ENCODE data around the gene ADORA3.
A peak's percentile ranks its signal among the peaks of the same experiment; 100 is the strongest.

The ADORA3 gene

DNA sequence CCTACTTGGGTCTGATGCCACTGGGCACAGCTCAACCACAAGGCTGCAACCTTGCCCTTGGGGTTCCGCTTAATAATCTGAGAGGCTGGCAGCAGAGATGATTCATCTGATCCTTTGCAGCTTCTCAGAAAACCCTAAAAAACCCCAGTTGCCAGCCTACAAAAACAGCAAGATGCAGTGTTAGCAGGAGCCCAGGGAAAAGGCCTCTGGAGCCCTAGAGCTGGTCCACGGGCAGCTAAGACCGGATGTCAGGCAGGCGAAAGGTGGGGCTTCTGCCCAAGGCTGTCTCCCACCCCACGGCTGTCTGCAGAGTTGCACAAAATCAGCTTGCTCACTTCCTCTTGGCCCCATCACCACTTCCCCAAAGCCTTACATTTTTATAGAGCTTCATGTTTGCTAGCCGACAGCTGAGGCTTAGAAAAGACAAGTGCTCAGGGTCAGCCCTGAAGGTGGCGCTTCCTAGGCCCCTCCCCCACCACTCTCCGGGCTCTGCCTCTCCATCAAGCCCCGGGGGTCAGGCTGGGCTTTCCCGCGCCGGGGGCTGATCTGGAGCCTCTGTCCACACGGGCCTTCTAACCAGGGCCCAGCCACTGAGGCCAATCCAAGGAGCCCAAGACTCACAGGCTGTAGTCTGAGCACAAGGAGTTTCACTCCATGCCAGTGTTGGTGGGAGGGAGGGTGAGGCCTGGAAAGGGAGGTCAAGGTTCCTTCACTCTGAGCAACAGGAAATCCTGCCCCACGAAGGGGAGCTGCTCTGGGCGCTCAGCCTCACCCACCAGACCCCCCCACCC lies 4.2 kb upstream of the ADORA3 start:
- DNase-seq (ENCODE audit: low read depth in 3 of 3), result peak in 2 of 3 experiments; percentile 33 to 49

DNA sequence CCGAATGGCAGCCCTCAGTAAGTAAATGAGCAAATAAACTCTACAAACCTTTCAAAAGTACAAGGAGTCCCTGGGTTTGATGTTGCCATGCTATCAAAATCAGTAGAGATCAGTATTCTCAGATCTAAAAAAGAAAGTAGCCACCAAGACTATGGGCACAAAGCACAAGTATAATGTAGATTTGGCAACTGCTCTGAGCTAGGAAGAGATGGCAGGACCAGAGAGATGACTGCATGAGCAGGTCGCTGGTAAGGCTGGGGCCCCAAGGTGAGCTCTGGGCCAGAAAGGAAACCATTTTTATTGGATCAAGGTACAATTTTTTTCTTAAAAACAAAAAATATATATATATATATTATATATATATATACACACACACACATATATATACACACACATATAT lies 3.1 kb upstream of the ADORA3 start:
- DNase-seq (ENCODE audit: low read depth in 3 of 3), result no peak

DNA sequence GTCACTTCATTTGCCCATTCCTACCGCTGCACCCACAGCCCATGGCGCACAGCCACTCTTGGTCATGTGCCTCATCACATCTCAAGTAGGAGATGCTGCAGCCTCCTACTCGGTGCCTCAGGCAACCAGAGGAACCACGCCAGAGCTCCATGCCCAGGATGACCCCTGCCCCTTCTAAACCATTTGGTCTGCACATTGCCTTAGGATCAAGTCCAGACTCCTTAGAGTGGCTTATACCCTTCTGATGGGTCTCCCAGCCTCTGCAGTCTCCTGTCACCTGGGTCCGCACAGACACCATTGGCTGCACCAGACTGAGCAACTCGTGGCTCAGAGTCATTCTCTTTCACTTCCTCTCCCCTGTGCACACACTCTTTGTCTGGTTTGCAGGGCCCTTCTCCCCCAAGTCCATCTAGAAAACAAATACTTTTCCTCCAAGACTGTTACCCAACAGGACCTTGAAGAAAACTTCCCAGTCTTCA lies 2.2 kb upstream of the ADORA3 start:
- DNase-seq (ENCODE audit: low read depth in 3 of 3), result no peak

DNA sequence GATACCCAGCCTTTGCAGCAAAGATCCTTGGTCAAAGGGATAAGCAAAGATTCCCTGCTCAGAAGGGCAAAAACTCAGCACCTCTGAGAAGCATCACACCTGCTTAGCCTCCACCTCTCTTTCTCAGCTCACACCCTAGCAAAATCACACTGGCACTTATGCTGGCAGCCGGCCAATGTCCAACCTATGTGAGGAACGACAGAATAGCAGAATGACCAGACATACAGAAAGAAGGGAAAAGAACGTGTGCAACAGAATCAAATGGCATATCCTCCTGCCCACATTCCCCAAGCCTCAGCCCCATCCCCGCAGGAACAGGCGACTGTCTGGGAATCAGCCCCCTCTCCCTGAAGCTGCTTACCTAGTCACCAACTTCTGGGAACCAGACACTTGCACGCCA lies 664 bp upstream of the ADORA3 start:
- DNase-seq (ENCODE audit: low read depth in 3 of 3), result no peak

DNA sequence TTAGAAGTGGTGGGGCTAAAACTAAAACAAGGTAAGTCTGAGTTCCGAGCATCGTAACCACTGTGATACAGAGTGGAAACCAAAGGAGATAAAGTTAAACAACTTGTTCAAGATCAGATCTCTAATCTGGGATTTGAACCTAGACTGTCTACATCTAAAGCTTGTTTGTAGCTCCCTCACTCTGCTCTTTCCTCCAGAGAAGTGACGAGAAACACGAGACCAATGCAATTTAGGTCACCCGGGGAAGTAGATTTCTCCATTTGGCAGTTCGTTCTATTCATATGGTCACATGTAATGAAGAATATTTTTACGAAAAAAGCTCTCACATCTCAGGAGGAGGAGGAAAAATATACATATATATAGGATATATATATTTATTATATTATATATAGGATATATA lies 1.8 kb downstream of the ADORA3 start:
- no peak for DNase-seq (ENCODE audit: low read depth in 3 of 3)

DNA sequence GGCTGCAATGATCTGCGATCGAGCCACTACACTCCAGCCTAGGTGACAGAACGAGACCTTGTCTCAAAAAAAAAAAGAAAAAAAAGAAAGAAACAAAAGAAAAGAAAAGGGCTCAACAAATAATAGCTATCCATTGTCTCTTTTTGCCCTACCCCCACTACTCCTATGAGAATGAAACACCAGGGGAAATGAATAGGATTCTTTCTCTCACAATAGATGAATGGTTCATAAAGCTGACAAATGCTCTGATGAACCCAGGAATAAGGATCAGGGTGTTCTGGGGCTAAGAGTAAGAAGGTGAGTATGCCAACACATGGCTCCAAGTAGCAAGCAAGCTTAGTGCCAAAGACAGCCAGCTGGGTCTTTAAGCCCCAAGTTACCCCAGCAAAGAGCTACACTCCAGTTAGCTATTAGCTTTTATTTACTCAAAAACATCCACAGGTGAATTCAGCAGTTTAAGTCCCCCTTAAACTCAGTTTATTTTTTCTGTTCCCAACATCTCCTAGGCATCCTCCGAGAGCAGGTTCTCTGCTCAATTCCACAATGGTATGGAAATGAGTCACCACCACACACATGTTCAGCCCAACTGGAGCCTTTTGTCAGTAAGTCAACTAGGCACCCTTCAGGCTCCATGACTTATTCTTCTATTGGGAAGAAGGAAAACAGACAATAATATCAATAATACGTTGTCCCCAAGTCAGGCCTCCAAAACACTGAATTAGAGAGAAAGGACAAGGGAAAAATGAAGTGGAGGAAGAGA lies 4.2 kb downstream of the ADORA3 start:
- no peak for DNase-seq (ENCODE audit: low read depth in 3 of 3)

DNA sequence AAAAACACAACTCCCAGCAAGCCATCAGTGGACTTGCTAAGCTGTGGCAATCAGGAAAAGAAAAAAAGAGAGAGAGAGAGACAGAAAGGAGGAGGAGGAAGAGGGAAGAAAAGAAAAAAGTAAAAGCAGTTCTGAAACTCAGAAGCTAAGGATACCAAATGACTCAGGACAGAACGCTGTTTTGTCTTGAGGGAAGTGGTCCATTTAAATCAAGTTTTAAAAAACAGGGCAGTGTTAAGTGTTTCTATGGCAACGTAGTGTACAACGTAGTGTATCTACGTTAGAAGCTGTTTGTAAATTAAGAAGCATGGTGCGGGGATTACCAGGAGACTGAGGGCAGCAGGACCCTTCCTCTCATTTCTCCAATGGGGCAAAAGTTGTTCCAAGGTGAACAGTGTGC lies 5.8 kb downstream of the ADORA3 start:
- no peak for DNase-seq (ENCODE audit: low read depth in 3 of 3)

DNA sequence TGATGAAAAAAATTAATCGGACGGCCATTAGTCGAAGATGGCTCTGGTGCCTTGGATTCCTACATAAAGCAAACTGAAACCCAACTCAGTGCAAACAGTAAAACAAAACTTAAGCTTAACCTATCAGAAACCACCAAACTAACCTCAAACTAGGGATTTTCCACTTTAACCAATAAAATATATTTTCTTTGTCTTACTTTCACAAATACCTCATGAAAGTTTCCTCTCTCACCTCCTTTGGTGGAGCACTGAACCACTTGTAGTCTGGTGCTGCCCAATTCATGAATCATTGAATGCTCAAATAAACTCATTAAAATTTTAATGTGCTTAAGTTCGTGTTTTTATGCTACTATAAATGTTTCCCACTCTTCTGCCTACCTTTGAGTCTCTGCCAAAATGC lies 7.0 kb downstream of the ADORA3 start:
- no peak for DNase-seq (ENCODE audit: low read depth in 3 of 3)

DNA sequence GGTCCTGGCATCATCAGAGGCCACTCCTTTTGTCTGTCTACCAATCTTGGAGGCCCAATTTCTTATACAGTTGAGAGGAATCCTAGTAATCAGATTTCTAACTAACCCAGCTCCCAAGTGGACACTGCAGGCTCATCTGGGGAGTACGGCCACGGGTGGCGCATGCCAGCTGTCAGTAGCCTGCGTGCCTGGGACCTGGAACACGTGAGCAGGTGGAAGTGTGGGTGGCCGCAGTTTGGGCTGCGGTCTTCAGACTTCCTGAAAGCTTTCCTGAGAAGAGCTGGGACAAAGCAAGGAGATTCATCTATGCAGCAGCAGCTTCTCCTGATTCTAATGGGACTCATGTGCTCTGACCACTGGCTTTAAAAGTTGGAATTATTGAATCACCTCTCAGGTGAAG lies 12.4 kb downstream of the ADORA3 start:
- no peak for DNase-seq (ENCODE audit: low read depth in 3 of 3)

DNA sequence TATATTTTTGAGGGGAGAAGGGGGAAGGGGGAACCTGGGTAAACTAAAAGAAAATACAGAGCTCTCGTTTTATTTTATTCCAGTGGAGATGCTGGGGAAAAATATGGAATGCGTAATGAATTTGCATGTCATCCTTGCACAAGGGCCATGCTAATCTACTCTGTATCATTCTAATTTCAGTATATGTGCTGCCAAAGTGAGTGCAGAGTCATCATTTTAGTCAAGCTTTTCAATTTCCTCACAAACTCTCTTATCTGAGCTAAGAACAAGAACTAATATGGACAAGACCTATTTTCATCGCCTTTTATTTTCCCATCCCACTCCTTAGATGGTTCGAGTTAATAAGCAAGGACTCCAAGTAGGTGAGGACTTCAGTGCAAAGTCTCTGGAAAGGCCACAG lies 13.2 kb downstream of the ADORA3 start:
- no peak for DNase-seq (ENCODE audit: low read depth in 3 of 3)

DNA sequence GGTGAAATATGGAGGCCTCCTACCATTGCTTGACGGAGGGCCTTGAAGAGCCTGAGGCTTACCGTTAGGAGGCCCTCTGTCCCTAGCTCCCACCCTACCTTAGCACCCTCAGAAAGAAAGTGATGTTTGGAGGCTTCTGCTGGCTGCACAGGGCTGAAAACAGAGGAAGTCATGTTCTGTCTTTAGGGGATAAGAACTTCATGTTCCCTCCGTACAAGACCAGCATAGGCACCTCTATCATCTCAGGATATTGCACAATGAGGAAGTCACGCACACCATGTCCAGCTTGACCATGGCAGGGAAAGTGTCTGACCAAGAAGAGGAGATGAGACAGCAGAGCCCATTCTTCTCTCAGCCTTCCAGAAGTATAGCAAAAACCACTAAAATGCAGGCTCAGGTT lies 13.8 kb downstream of the ADORA3 start:
- no peak for DNase-seq (ENCODE audit: low read depth in 3 of 3)

DNA sequence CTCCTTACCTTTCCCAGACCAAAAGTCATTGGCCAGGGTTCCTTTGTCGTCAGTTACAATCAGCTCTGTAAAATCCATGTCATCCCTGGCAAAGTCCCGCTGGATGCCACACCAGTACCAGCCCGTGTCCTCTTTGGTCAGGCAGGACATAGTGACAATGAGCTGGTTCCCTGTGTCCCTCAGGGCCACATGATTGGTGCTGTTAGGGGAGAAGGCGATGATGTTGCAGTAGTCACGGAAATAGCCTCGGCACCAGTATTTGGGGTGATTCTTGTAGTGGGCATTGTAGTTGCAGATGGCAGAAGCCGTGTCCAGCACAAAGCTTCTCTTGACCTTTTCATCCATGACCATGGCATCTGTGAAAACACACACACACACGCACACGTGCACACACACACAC lies 14.8 kb downstream of the ADORA3 start:
- DNase-seq (ENCODE audit: low read depth in 3 of 3), result no peak

DNA sequence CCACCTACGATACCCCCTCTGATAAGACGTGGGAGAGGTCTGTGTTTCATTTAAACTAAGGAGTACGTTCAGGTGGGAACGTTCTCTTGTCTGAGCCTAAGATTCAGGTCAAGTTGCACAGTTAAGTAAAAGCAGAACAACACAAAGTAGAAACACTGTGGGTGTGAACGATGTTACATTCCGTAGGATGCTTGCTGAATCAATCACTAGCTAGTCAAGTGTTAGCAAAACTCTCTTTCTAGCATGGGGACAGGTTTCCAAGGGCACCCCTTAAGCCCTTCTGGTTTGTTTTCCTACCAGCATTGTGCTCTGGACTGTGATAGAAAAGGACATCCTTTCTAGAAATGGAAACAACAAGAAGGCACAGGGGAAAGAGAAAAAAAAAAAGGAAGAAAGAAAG lies 16.3 kb downstream of the ADORA3 start:
- DNase-seq (ENCODE audit: low read depth in 3 of 3), result no peak

DNA sequence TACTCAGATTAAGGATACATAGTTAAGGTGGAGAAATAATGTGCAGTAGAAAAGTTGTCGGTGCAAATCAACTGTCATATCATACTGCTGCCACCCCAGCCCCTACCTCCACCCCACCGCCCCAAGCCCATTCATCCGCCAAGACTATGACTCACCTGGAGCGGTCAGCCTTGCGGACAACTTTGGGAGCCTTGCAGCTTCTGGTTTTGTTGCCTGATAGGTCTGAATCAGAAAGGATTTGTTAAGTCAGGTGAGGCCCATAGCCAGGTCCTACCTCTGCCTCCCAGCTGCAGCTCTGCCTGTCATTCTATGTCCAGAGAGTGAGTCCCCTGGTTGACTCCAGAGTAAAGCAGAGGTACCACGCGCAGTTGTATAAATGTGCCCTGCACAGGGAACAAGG lies 17.0 kb downstream of the ADORA3 start:
- DNase-seq (ENCODE audit: low read depth in 3 of 3), result no peak

DNA sequence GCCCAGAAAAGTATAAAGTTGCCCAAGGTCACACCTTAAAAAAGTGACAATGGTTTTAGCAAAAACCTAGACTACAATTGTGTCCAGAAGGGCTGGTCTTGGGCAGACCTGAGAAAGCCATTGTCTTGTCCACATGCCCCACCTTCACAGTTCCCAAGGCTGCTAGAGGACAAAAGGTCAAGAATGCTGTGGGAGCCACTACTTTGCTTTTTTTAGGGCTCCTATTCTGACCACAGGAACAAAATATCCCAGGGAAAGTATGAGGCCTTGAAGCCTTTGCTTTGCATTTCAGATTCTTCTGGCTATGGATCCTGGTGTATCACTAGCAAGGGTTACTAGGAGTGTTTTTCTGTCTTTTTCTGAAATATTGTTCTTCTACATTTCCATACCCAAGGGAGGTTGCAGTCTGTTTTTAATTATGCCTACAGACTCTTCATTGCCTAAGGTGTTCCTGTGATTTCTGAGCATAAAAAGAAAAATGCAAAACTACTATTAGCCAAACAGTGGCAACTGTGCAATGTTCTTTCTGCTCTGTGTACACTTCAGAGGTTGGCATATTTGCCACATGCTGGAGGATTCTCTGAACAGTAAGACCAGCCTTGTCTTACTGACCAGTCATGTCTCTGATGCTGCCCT lies 18.9 kb downstream of the ADORA3 start:
- DNase-seq (ENCODE audit: low read depth in 3 of 3), result no peak

DNA sequence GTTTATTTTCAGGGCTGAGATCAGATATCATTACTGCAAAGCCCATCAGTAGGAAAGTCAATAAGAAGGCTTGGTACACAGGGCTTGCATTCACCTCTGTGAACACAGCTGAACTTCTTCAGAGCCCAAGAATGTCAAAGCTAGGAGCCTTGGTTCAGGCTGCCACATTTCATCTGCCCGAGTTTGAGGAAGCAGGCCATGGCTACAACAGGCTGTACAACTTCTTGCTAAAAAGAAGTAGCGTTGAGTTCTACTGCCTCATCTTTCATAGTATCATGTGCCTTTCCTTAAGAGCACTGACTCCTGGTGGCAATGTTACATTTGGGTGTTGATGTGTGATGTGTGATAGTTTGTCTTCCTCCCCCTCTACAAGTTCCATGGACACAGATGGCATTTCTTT lies 19.6 kb downstream of the ADORA3 start:
- DNase-seq (ENCODE audit: low read depth in 3 of 3), result no peak

DNA sequence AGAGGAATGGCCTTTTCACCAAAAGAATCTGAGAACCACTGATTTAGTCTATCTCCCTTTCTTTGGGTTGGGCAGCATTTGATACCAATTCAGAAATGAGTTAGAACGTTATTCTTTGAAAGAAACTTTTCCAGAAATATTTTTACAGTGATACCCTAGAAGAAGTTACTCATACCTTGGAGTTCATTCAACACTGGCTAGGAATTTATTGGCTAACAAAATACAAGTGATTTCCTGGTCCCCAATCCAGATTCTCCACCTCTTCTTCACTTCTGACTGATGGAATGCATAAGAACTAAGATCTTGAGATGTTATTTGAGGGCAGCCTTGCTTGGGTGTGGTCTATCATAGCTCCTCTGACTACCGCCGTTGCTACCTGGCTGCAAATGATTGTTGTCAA lies 20.3 kb downstream of the ADORA3 start:
- no peak for DNase-seq (ENCODE audit: low read depth in 3 of 3)

DNA sequence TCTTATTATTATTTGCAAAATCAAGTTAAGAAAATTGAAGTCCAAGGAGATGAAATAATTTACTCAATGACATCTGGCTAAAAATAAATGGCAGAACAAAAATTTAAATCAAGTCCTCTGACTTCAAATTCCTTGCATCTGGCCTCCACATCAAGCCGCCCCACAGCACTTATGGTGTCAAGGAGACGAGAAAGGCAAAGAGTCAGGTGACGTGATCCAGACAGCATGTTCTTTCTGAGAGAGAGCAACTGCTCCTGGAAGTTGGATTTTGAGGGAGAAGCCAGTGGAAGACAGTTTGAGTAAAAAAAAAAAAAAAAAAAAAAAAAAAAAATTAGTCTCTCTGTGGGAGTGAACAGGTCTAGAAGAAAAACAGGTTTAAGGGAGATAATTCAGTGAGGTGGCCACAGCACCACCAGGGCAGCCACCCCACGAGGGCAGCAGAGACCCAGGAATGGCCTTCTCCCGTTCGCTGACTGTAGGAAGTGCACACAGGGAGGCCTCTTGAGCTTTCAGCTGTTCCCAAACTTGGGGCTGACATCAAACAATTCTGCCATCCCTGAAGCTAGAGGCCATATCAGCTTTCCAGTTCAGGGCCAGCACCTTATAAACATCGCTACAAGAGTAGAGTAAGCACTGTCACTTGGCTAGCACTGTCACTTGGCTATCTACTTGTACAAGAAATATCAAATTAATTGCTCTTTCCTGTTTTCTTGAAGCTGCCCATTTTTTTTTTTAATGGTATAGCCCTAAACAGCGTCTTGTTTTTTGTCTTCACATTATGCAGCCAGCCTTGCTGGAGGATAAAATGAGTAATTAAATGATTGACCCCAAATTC lies 21.8 kb downstream of the ADORA3 start:
- peak; percentile 25 to 28 (median 27) for DNase-seq (ENCODE audit: low read depth in 3 of 3)

DNA sequence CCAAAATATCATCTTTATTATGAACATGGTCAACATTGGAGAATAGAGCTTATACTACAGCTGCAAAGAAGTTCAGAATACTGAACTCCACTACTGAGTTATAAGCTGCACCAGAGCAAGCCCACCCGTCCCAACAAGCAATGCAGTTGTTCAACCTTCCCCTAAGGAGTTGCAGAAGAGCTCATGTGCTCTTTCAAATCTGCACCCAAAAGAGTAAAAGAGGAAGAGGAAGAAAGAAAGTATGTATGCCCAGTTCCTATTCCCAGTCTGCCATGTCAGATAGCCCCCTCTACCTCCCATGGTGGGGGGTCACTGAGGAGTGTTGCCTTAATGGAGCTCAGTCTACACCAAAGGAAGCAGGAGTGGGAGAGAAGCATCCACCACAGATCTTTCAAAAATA lies 22.8 kb downstream of the ADORA3 start:
- no peak for DNase-seq (ENCODE audit: low read depth in 3 of 3)

DNA sequence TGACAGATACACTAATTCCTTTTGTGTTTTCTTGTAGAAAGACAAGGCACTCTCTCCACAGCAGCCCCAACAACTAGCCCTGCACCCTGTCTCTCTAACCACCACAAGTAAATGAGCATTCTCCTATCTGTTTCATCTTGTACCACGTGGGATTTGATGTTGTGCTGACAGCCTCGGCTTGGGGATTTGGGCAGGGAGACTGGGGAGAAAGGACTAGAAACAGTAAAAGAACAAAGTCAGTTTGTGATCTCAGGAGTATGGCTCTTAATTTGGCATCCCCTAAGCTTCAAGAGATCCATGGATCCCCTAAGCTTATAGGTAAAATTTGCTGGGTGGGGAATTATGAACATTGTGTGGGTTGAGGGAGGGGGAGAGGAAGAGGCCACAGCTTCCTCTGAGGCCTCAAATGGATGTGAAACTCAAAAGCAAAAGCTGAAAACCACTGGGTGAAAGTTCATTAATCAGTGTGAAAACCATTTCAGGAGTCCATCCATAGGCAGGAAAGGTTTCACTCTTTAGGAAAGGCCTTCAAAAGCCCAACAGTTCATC lies 26.6 kb downstream of the ADORA3 start:
- no peak for DNase-seq (ENCODE audit: low read depth in 3 of 3)

DNA sequence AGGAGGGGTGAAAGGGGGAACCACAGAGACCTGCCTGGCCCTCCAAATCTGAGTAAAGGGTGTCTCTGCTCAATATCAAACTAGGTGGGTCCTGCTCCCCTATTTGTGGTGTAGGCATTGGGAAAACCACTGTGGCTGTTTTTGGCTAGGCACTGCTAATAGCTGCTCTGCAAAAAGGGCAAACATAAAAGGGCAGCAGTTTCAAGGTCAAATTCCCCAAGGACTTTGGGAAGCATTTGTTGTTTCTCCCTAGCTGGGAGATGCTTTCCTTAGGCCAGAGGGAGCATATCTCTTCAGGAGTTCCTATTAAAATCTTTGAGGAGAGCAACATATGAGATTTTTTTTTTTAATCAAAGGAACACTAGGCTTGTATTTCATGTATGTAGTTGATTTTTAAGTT lies 27.2 kb downstream of the ADORA3 start:
- no peak for DNase-seq (ENCODE audit: low read depth in 3 of 3)

DNA sequence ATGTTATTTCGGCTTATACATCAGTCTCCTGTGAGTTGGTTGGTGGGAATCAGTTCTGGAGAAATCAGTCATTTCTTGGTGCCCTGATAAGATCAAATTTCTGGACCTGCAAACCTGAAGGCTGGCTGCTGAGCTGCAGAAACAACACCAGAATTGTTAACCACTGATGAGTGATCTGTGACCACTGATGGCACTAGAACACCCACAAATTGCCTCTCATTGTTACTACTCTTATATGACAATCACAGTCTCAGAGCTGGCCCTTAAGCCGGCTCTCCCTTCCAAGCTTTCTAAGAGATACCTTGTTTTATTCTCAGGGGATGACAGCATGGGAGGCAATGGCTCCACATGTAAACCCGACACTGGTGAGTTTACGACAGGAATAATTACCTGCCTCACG lies 27.7 kb downstream of the ADORA3 start:
- DNase-seq (ENCODE audit: low read depth in 3 of 3), result no peak

Measured in stimulated activated CD4-positive, alpha-beta T cell treated with anti-CD3 and anti-CD28 coated beads, TNF-alpha, amount 100 ng/mL, for 4 hours (primary cell).